GM20000 (cell line): Measurements from ENCODE around the gene ROBO1.

Experiments used
- DNase-seq: peaks from one replicate; pipeline ENCODE4 v3.0.0; 2012; ENCODE audit warnings: low spot score
- CTCF ChIP-seq: IDR thresholded peaks from 2 replicates; pipeline ENCODE4 v1.5.1; 2012; ENCODE audit warnings: mild to moderate bottlenecking, control low read depth; ENCODE audit errors: extremely low read depth, missing control alignments

ROBO1 gene

GRCh38 chr3:79148786-79149185, 619.0 kb downstream of the ROBO1 start:
- no peak for DNase-seq
- TF ChIP-seq CTCF: no peak

GRCh38 chr3:79146024-79146423, 621.8 kb downstream of the ROBO1 start:
- TF ChIP-seq CTCF: no peak
- DNase-seq: no peak

GRCh38 chr3:79140708-79141107, 627.1 kb downstream of the ROBO1 start:
- TF ChIP-seq CTCF: no peak
- DNase-seq: no peak

GRCh38 chr3:79139395-79140068, 628.3 kb downstream of the ROBO1 start:
- no peak for TF ChIP-seq CTCF
- DNase-seq: no peak

- no peak for DNase-seq
These were observed 642.3 kb downstream of the ROBO1 start for GRCh38 chr3:79125313-79125984.

GRCh38 chr3:79115458-79115857, 652.3 kb downstream of the ROBO1 start:
- TF ChIP-seq CTCF: no peak
- no peak for DNase-seq

More at GRCh38 chr3:79125313-79125984, 642.3 kb downstream of the ROBO1 start:
- TF ChIP-seq CTCF: no peak

- DNase-seq: no peak
- TF ChIP-seq CTCF: no peak
These were observed 653.9 kb downstream of the ROBO1 start for GRCh38 chr3:79113876-79114275.
